Panc1 (cell line): ENCODE data around the gene AKAP6. TPM values are rescaled to one million over a fixed set of nuclear protein-coding genes. Genes with fewer than 3 reads are reported as not detected.

Experiments
- ATAC-seq: fragments of 200-7000 bp; cut with Tn5 transposase; 2 replicates; pipeline ENCODE4 v1.9.1; 2020; ENCODE audit warnings: mild to moderate bottlenecking, moderate library complexity
- BruUV-seq: library from RNA; stranded (reverse); fragments of 400-500 nt; replicated peaks from 2 replicates; lab custom pipeline; 2021; lab: Mats Ljungman, UMichigan
- CTCF ChIA-PET: fragments of 300-600 bp; sonication (Branson Sonifier 250); formaldehyde crosslinking; loops from one replicate; lab custom pipeline; 2022; ENCODE audit warnings: antibody characterized with exemption; lab: Charles Lee
- POLR2A ChIA-PET: fragments of 300-600 bp; sonication (Branson Sonifier 250); formaldehyde crosslinking; loops from one replicate; lab custom pipeline; 2022; ENCODE audit warnings: antibody characterized with exemption; lab: Charles Lee
- DNase-seq: peaks from one replicate; pipeline ENCODE4 v3.0.0-alpha.2; 2010; ENCODE audit warnings: low read depth, low spot score
- H3K27ac ChIP-seq: 2 replicates; pipeline ENCODE4 v1.5.1; 2011; ENCODE audit warnings: mild to moderate bottlenecking, low read length, inconsistent platforms
- H3K27me3 ChIP-seq: fragments of 200-500 bp; sonication (Bioruptor generic); 2 replicates; pipeline ENCODE4 v1.6.0; 2014; ENCODE audit warnings: low read length, inconsistent platforms; ENCODE audit not compliant: control insufficient read depth, insufficient read depth
- H3K36me3 ChIP-seq: fragments of 200-500 bp; sonication (Bioruptor generic); 2 replicates; pipeline ENCODE4 v1.5.1; 2014; ENCODE audit warnings: inconsistent platforms, mild to moderate bottlenecking, low read length, moderate library complexity; ENCODE audit not compliant: control insufficient read depth, insufficient read depth
- H3K4me1 ChIP-seq: 2 replicates; pipeline ENCODE4 v1.5.1; 2011; ENCODE audit warnings: inconsistent platforms, mild to moderate bottlenecking, low read length, moderate library complexity; ENCODE audit not compliant: control insufficient read depth, insufficient read depth
- H3K4me3 ChIP-seq, 2 experiments: 2 replicates each; pipeline ENCODE4 v1.5.1; 2011 to 2012; ENCODE audit warnings: low read depth in 2 of 2, low read length in 2 of 2, mild to moderate bottlenecking in 2 of 2, inconsistent platforms in 1 of 2, moderate library complexity in 1 of 2
- H3K9me3 ChIP-seq: fragments of 200-500 bp; sonication (Bioruptor generic); 2 replicates; pipeline ENCODE4 v1.5.1; 2014; ENCODE audit warnings: low read depth, mild to moderate bottlenecking, inconsistent platforms, low read length, moderate library complexity; ENCODE audit not compliant: control insufficient read depth, insufficient read depth
- CTCF ChIP-seq: fragments of 450-650 bp; IDR thresholded peaks from 2 replicates; pipeline ENCODE4 v1.5.1; 2017; ENCODE audit warnings: mild to moderate bottlenecking
- POLR2AphosphoS5 ChIP-seq: IDR thresholded peaks from 2 replicates; pipeline ENCODE4 v1.6.1; 2012; ENCODE audit warnings: mild to moderate bottlenecking, low read depth, low read length, moderate library complexity
- REST ChIP-seq, 2 experiments: IDR thresholded peaks; 2 replicates each; pipeline ENCODE4 v1.6.1; 2011 to 2012; ENCODE audit warnings: low read depth in 2 of 2, control low read depth in 1 of 2, low read length in 1 of 2, mild to moderate bottlenecking in 1 of 2, moderate library complexity in 1 of 2; ENCODE audit not compliant: insufficient read depth in 1 of 2
- SIN3A ChIP-seq: IDR thresholded peaks from 2 replicates; pipeline ENCODE4 v1.6.1; 2012; ENCODE audit warnings: low read depth, mild to moderate bottlenecking, low read length, moderate library complexity, borderline replicate concordance; ENCODE audit not compliant: insufficient read depth
- TCF7L2 ChIP-seq: IDR thresholded peaks from 2 replicates; pipeline ENCODE4 v1.6.1; 2011; ENCODE audit warnings: mild to moderate bottlenecking, low read depth, low read length, inconsistent platforms
- in situ Hi-C: cut with HindIII; loops from 2 replicates; pipeline ENCODE4 v1.10.0; 2016; ENCODE audit warnings: low sequenced_read_pairs, low pct_unique_long_range_greater_than_20kb
- intact Hi-C: fragments of 100-400 bp; cut with micrococcal nuclease; formaldehyde crosslinking; loops from one replicate; pipeline ENCODE4 v1.10.0; 2022; ENCODE audit not compliant: unreplicated experiment
- total RNA-seq: library from RNA; stranded (reverse); gene quantifications from one replicate; pipeline ENCODE4 v1.2.1, GENCODE V29; 2021; ENCODE audit not compliant: unreplicated experiment

Gene AKAP6
- total RNA-seq, 1 experiment from 2014 or later, result 0.82 TPM

GRCh38 chr14:32722631-32723183 lies 393.6 kb downstream of the AKAP6 start:
- Histone ChIP-seq H3K27me3 (no peaks in the 10 kb centered on the region), H3K4me1 (no peaks in the 10 kb centered on the region), H3K9me3 (no peaks in the 10 kb centered on the region), H3K4me3 (no peak overlapping the region), H3K27ac (no peak overlapping the region), H3K36me3 (no peaks in the 10 kb centered on the region)
- DNase-seq (no peak), ATAC-seq (no peak)
- ChIA-PET CTCF (no interaction called here), POLR2A (no interaction called here)
- BruUV-seq, result no TSS peak
- in situ Hi-C loops, result no loop called here
- intact Hi-C loops, result loop anchor here (1.0 kb wide), 1 partner anchor 15 kb away; no protein-coding TSS in a partner anchor
- TF ChIP-seq TCF7L2, result no peak
- no peak for TF ChIP-seq REST (IDR thresholded peaks at IDR 0.05; ENCODE audit: insufficient read depth in 1 of 2, low read depth in 2 of 2, low read length in 1 of 2)
- TF ChIP-seq POLR2AphosphoS5, result no peak
- TF ChIP-seq CTCF, result no peak

GRCh38 chr14:32724867-32725471 lies 395.9 kb downstream of the AKAP6 start:
- Histone ChIP-seq H3K9me3 (no peaks in the 10 kb centered on the region), H3K27me3 (no peaks in the 10 kb centered on the region), H3K36me3 (no peaks in the 10 kb centered on the region), H3K4me3 (no peak overlapping the region; a peak in 1 of 4 replicates), H3K4me1 (no peaks in the 10 kb centered on the region), H3K27ac (no peak overlapping the region)
- TF ChIP-seq SIN3A (no peak), TCF7L2 (no peak), REST (IDR thresholded peaks at IDR 0.05; ENCODE audit: insufficient read depth in 1 of 2, low read depth in 2 of 2, low read length in 1 of 2) (no peak), POLR2AphosphoS5 (no peak), CTCF (no peak)
- intact Hi-C loops, result no loop called here
- no peak for DNase-seq
- no TSS peak for BruUV-seq
- ATAC-seq, result no peak
- in situ Hi-C loops, result no loop called here
- ChIA-PET POLR2A (no interaction called here), CTCF (no interaction called here)
